H4 (cell line): ENCODE measurements around the gene KRTAP5-1. TPM values are rescaled to one million over a fixed set of nuclear protein-coding genes. Genes with fewer than 3 reads are reported as not detected.
"Not testable (repeated sequence)": the region's sequence is repeated elsewhere in the genome, so short reads cannot be mapped to it uniquely, and the experiment has no call there.

ENCODE experiments used
- DNase-seq: peaks from one replicate; pipeline ENCODE4 v3.0.0-alpha.2; 2015; ENCODE audit warnings: low spot score
- total RNA-seq: library from RNA; depleted of rRNA; stranded (reverse); fragments of >200 nt; shearing (Covaris generic); gene quantifications from 2 replicates; pipeline ENCODE4 v1.2.3, GENCODE V29; 2014

Gene KRTAP5-1
- total RNA-seq, 1 experiment from 2014 or later = not detected

- not testable (repeated sequence) for DNase-seq
These were observed 16.6 kb upstream of the KRTAP5-1 start for GRCh38 chr11:1601663-1602062.

- no peak for DNase-seq
These were observed 15.5 kb upstream of the KRTAP5-1 start for GRCh38 chr11:1600626-1601025.

- no peak for DNase-seq
These were observed 13.7 kb upstream of the KRTAP5-1 start for GRCh38 chr11:1598816-1599215.

GRCh38 chr11:1598406-1598805, 13.3 kb upstream of the KRTAP5-1 start:
- DNase-seq = not testable (repeated sequence)

- DNase-seq = no peak
These were observed 12.9 kb upstream of the KRTAP5-1 start, which contains the start of gene KRTAP5-2 for GRCh38 chr11:1597994-1598380. KRTAP5-2 (minus strand) TSS chr11:1598294; CDS start chr11:1598250, 44 bp downstream.

GRCh38 chr11:1597331-1597993, 12.4 kb upstream of the KRTAP5-1 start:
- DNase-seq = no peak

GRCh38 chr11:1596576-1597121, 11.6 kb upstream of the KRTAP5-1 start:
- not testable (repeated sequence) for DNase-seq

- not testable (repeated sequence) for DNase-seq
These were observed 11.0 kb upstream of the KRTAP5-1 start for GRCh38 chr11:1595994-1596575.

GRCh38 chr11:1592628-1593027, 7.5 kb upstream of the KRTAP5-1 start:
- DNase-seq = no peak

- DNase-seq = no peak
These were observed 4.9 kb upstream of the KRTAP5-1 start for GRCh38 chr11:1589996-1590395.

GRCh38 chr11:1589191-1589963, 4.3 kb upstream of the KRTAP5-1 start:
- DNase-seq = peak; percentile 48

- DNase-seq = no peak
These were observed 1.6 kb upstream of the KRTAP5-1 start for GRCh38 chr11:1586699-1587098.

- not testable (repeated sequence) for DNase-seq
These were observed 2.2 kb downstream of the KRTAP5-1 start for GRCh38 chr11:1582909-1583308.

GRCh38 chr11:1581976-1582375, 3.1 kb downstream of the KRTAP5-1 start:
- no peak for DNase-seq

- DNase-seq = no peak
These were observed 8.3 kb downstream of the KRTAP5-1 start for GRCh38 chr11:1576825-1577224.

GRCh38 chr11:1575756-1576155, 9.3 kb downstream of the KRTAP5-1 start:
- not testable (repeated sequence) for DNase-seq

- DNase-seq = peak; percentile 16
These were observed 10.2 kb downstream of the KRTAP5-1 start for GRCh38 chr11:1574933-1575242.

GRCh38 chr11:1574238-1574932, 10.7 kb downstream of the KRTAP5-1 start:
- DNase-seq = peak; percentile 22

- DNase-seq = peak; percentile 14
These were observed 11.2 kb downstream of the KRTAP5-1 start for GRCh38 chr11:1573903-1574237.

- DNase-seq = no peak
These were observed 11.8 kb downstream of the KRTAP5-1 start for GRCh38 chr11:1573077-1573902.
